Fibroblast of skin of scalp (primary cell): ENCODE data around the gene MACF1.

Experiments used
- DNase-seq: peaks from one replicate; pipeline ENCODE4 v3.0.0-alpha.2; 2013

MACF1 gene

DNA sequence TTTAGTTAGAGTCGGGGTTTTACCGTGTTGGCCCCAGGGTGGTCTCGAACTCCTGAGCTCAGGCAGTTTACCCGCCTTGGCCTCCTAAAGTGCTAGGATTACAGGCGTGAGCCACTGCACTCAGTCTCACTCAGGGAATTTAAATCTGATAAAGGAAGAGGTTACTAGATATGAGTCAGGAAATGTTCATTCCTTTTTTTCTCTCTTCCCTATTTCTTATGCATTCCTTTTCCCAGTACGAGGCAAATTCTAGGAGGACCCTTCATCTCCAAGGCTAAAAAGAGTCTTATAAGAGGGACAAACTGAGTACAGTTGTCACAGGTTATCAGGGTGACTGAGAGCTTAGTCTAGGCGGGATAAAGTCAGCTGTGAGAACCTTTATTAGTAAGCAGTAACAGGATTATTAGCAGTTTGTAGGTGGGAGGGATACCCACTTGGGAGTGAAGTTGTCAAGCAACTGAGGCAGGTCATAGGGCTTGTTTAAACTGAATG is 9.1 kb downstream of the MACF1 start:
- DNase-seq: peak; percentile 71

DNA sequence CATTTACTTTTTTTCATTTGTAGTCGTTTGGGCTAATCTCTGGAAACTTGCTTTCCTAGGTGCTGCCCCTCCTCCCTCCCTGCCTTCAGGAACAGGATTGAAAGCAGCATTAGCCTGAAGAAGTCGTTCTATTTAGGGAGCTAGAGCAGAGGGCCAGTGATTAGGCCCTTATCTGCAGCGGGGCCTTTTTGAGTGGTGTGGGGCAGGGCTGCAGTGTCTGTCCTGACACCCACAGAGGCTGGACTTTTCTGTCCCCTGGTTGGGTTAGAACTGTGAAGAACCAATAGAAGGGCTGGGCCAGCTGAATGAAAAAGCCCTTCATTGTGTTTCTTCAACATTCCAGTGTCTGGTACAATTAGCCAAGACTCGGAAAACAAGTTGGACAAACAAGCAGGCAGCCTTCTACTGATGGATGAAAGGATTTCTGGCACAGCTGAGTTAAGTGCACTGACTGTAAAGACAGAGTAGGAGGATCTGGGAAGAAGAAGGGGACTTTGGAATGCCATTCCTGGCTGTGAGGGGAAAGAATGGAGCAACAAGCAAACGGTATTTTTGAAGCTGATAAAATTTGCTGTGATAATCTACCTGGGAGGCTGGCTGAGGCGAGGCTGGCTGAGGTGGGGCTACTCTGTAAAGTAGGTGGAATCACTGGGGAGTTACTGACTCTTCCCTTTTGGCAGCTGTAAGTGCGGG is 9.7 kb downstream of the MACF1 start:
- DNase-seq: no peak

DNA sequence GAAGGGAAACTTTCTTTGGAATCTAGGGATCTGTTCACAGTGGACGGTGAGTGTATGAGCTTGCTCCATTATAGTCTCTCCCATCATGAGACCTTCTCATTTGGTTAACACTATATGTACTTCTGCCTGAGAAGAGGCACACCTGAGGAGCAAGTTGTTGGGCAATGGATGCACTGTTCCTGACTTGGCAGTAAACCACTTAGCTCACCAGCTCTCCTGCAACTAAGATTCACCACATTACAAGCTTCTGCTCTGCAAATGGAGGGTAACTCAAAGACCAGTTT is 10.2 kb downstream of the MACF1 start:
- DNase-seq: no peak

DNA sequence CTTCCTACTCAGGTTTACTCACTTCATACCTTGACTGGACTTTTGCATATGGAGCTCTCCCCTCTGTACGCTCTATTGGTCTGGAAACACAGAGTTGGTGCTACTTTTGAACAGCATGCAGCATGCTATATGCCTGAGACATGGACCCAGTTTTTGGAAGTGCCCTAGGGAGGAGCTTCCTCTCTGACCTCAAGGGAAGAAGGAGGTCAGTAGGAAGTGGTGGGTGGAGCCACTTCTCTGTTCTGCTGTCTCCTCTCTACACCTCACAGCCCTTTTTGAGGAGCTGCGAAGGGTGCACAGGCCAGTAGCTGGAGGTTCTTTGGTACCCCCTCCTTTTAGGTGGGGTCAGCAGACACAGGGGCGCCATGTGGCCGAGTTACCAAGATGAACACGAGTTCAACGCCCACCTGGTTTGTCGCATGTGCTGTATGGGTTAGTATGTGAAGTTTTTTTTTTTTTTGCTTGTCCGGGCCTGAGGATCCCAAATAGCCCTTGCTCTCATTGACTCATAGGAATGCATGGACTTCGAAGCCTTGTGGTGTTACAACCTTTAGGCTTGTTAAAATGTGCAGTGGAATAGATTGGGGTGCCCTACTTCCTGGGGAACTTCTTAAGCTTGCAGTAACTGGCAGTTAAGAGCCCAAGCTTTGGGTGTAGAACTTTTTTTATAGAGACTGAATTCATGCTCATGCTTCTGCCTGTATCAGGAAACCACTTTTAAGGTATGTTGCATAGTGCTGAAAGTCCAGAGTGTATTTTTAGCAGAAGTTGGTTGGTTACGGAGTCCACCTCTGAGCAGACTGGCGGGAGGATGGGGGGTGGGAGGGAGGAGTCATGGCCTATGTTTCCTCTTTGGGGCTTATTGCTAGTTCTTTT is 10.7 kb downstream of the MACF1 start:
- DNase-seq: no peak

DNA sequence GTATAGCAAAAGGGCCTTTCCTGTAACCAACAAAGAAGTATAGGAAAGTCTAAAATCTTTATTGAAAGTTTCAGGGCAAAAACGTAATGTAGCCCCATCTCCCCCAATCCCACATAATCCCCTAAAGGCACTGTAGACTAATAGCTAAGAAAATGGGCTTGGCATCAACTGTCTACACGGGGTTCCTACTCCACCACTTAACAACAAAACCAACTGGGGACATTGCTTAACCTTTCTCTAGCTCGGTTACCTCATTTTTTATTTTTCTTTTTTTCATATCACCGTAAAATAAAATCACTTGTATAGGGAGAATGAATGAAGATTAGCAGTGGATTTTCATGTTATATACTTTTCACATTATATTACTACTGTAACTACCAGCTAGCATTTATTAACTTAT is 12.3 kb downstream of the MACF1 start:
- DNase-seq: no peak

DNA sequence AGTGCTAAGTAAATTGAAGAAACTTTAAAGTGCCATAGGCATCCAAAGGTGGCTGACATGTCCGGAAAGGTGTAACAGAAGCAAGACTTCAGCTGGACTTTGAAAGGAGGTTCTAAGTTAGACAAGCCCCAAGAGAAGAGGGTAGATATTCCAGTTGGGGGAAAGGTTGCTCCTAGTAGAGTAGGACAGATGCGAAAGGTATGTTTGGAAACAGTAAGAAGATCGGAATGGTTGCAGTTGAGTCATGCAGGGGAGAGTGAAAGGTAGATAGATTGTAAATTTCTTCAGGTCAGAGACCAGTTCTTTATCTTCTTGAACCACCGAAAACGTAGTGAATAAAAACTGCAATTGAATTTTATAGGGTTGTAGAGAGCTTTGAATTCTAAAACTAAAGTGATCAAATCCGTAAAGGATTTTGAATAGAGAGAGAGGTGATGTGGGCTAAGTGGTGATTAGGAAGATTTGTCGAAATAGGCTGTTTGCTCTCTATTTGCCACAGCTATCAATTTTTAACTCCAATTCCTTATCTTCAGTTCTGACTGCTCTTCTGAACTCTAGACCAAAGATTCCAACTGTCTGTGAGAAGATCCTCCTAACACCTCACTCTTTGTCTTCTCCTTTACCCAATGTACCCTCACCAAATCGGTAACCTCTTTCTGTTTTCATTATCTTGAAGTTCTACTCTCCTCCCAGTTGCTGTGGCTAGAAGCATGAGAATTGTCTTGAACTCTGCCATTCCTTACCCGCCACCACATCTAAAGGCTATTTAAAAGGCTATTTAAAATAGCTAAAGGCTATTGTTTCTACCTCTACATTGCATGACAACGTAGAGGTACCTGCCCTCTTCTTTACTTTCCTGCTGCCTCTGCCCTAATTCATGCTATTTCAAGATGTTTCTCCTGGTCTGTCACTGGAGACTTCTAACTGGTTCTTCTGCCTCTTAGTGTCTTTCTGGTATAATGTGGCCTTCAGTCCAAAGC is 16.7 kb downstream of the MACF1 start:
- DNase-seq: no peak

DNA sequence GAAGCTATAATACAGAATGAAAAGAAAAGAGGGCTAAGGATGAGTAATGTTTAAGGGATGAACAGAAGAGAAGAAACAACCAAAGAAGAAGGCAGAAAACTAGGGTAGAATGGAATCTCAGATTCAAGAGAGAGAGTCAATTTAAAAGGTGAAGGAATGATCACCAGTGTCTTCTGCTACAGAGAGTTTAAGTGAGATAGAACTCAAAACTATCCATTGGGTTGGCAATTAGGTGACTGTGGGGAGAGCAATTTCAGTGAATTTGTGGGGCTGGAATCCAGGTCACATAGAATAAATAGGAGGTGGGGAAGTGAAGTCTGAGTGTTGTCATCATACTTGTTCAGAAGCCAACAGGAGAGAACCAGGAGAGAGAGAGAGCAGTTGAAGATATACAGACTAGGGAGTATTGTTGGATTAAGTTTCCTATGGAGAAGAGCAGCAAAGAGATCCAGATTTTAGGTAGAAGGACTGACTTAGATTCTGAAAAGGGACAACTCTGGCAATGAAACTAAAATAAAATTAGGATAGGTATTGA is 19.9 kb downstream of the MACF1 start:
- DNase-seq: no peak

DNA sequence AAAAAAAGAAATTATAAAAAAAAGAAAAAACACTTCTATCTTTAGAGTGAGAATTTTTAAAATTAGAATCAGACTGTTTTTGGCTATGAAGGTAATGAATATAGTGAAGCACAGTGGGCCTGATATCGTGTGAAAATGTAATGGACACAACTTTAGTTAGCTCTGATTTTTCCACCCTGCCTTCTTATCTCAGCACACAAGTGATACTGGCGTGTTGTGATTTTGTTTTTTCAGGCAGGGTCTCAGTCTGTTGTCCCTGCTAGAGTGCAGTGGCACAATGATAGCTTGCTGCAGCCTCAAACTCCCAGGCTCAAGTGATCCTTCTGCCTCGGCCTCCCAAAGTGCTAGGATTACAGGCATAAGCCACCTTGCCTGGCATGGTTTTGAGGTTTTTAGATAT is 22.3 kb downstream of the MACF1 start:
- no peak for DNase-seq

DNA sequence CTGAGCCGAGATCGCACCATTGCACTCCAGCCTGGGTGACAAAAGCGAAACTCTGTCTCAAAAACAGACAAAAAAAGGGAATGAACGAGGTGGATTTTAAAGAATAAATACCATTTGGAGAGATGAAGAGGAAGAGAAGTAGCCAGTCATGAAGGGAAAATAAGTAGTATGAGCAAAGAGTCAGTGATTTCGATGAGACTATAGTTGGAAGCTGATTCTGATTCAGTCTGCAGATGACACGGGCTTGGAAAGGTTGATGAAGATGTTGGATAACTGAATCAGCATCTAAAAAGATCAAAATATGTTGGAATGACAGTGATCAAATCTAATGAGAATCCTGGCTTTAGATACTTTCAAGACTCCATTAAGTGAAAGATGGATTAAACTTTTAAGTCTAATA is 23.8 kb downstream of the MACF1 start:
- no peak for DNase-seq

DNA sequence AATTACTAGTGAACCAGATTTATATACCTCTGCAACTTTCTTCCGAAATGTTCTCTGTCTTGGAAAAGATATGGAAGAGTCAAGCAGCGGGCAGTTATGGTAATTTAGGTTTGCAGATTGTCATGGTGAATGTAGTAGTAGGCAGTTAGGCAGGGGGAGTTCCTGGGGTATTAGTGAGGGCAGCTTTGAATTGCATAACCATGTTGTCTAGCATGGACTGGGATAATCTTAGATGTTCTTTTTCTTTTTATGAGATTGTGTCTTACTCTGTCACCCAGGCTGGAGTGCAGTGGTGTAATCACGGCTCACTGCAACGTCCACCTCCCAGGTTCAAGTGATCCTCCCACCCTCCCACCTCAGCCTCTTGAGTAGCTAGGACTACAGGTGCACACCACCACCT is 25.0 kb downstream of the MACF1 start:
- DNase-seq: no peak

DNA sequence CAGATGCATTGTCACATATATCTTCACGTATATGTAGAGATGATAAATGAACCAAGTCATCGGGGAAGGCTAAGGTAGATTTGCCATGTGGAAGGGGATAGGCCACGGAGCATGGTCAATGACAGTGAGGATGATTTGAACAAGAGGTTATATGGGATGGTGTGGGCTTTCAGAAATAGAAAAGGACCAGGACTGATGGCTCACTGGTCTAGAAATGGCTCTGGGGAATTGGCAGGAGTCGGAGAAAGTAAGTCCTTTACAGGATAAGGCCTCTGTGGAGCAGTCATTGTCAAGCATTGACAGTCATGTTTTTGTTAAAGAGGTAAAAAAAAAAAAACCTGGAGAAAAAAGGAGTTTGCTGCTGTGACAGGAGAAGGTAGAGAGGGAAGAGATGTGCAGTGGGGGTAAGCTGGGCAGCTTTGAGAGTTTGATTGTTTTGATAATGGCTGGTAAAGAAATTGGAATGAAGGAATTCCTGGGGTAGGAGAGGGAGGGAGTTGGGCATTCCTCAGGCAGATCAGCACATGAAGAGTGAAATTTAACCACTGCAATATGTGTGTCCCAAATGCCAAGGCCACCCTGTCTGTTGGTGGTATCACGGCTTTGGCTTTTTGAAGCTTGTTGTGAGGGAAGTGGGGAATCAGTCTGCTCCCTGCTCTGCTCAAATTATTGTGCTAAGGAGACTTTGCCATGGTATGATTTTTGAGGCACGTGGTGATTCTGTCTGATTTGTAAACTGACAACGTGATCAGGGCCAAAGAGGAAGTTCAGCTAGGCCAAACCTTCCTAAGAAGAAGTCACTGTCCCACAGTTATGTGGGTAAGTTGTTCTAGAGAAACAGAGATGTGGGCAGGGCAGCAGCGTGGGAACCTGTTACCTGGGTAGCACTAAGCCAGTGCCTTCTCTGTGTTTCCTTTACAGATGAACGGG is 26.0 kb downstream of the MACF1 start:
- peak; percentile 72 for DNase-seq

DNA sequence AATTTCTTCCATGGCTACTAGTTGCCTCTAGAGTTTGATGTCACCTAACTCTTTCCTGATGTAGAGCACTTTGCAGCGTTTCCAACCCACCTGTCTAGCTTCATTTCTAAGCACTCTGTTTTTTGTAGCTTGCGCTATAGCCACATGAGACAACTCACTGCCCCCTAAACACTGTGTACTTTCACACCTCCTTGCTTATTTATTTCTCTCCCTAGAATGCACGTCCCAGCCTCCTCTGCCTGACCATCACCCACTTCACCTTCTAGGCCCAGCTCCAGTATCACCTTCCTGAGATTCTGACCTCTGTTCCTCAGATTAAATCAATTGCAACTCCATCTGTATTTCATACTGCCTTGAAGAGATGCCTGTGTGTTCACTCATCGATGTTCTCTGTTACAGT is 32.5 kb downstream of the MACF1 start:
- DNase-seq: no peak

DNA sequence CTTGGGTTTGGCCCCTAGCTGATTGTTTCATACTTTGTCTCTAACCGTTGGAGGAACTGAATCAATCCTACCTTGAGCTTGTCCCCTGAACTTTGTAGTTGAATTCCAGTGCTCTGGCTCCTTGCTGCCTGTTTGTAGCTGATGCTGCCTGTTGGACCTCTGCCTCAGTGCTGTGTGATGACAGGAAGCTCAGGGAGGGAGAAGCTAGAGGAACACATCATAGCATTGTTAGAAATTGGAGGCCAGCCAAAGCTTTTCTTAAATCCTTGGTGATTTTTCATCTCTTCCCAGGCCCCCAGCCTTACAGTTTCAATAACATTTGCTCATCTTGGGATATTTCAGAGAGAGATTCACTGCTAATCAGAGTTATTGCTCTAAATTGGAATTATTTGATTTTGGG is 34.0 kb downstream of the MACF1 start:
- peak; percentile 90 for DNase-seq

DNA sequence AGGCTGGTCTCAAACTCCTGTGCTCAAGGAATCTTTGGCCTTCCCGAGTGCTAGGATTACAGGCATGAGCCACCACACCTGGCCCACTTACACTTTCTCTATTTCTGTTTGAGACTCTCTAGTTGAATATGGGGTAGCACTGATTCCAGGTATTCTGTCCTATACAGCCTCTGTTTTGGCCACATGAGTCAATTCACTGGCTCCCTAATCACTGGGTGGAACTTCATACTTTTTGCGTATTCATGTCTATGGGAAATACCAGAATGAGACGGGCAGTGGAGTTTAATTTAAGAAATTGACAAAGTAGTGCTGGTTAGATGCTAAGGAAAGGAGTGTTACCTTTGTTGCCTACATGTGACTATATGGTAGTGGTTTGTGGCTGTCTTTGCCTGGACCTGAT is 35.5 kb downstream of the MACF1 start:
- DNase-seq: no peak

DNA sequence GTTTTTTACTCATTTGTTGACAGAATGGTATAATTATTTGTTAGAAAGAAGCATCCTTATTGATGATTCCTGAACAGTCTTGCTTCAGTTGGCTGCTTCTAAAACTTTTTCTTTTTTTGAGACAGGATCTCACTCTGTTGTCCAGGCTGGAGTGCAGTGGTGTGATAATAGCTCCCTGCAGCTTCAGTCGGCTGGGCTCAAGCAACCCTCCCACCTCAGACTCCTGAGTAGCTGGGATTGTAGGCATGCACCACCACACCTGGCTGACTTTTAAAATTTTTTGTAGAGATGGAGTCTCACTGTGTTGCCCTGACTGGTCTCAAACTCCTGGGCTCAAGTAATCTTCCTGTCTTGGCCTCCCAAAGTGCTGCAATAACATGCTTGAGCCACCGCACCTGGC is 38.8 kb downstream of the MACF1 start:
- DNase-seq: no peak

DNA sequence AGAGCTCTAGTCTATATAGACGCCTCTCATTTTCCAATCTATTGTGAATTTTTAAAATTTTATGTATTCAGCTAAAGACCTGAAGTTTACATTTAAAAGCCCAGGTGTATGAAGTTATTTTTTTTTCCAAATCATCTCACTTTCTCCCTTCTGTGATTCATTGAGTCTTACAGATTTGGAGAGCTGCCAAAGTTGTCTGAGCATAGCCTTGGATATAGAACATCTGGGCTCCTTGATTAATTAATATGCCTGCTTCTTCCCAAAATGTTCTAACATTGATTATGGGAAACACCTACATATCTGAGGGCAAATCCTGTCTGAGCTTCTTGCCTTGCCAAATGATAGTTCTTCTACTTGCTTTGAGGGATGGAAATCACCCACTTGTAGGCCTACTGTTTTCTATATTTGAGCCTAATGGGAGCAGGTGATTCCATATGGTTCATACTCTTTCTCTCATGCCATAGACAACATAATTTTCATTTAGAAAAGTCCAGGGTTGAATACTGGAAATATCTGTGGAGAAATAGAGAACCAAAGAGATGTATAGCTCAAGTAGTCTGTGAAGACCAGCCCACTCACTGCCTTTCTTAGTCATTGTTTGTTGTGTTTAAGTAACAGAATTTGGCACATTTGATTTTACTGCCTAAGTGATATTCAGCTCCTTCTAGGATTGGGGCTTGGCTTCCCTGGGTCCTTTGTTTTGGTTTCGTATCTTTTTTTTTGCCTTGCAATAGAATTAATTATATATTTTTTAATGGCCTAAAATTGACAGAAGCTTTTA is 46.2 kb downstream of the MACF1 start:
- peak; percentile 43 for DNase-seq

DNA sequence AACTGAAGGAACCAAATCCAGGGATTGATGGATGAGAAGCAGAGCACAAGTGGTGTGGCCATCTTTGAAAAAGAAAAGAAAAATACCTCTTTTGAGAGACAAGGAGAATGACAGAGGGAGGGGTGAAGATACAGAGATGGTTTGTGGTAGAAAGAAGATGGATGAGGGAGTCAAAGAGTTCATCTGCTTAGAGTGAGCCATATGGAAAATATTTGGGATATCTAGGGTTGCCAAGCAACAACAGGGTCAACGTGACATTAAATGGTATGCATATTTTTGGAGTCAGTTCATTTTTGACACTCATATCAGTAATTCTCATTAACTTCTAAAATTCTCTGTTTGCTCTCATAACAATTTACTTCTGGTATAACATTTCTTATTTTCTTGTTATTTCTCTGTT is 50.7 kb downstream of the MACF1 start:
- DNase-seq: peak; percentile 86

DNA sequence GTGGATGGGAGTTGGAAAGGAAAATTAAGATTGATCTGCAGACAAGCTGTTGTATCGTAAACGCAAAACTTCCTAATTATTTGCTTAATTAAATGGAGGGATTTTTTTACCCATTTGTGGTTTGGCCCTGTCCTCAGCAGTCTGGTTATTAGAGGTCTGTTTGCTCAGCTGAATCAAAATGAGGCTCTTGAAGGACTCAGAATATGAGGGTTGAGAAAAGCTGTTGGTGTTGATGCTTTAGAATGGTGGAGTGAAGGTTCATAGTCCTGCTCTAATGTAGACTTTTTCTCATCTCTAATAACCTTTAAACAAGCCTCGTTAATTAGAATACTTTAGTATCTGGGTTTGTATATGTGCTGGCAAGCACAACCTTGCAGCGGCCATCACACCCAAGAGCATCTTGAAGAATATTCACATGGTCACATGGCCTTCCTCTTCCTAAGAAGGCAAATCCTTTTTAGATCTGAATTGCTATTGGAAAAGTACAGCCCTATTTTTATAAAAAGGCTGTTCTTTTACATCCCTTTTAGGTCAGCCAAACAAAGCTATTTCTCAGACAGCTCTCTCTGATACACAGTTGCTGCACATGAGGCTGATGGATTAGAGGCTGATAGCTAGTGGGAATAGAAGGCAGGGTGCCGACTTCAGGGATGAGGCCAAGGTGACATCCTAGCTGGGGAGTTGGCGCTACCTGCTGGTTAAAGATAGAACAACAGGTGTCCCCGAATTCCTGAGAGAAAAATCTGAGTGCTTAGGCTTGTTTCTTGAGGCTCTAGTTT is 53.8 kb downstream of the MACF1 start:
- peak; percentile 66 for DNase-seq

DNA sequence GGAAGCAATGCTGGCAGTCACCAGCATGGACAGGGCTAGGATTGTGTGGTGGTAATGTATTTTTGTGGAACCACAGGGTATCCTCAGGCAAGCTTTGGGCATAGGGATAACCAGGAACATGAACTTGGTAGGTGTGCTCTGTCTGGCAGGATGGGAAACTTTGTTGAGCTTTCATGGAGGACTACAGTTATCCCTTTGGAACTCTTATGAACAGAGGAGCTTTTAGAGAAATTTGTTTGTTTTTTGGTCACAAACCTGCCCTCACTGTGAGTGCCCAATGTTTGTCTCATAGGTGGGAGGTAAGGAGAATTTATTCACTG is 54.4 kb downstream of the MACF1 start:
- DNase-seq: no peak

DNA sequence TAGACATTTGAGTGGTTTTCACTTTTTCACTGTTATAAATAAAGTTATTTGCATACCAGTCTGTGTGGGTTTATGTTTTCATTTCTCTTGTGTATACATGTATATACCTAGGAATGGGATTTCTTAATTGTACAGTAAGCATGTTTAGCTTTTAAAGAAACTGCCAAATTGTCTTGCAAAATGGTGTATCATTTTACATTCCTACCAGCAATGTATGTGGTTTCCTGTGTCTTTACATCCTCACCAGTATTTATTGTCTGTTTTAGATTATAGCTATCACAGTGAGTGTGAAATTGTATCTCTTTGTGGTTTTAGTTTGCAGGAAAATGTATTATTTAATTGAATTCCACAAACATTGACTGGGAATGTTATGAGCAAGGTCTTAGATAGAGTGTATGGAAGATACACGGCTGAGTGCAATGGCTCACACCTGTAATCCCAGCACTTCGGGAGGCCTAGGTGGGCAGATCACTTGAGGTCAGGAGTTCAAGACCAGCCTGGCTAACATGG is 57.3 kb downstream of the MACF1 start:
- DNase-seq: peak; percentile 83
